Muscle of back (tissue), 10 donors: ENCODE measurements around the gene DCPS. TPM values are rescaled to one million over a fixed set of nuclear protein-coding genes. Genes with fewer than 3 reads are reported as not detected.

ENCODE experiments used
- polyA plus RNA-seq, 10 donors: library from polyadenylated mRNA; unstranded; fragments of 120-200 nt; gene quantifications; one replicate each; pipeline ENCODE4 v1.2.1, GENCODE V29; 2013; ENCODE audit not compliant: insufficient read length in 10 of 10

DCPS gene
- polyA plus RNA-seq, 10 donors, result 14.6 to 21.0 (median 19.9) TPM

Other genes starting within 250 kb of the DCPS start
- 10 to 100 TPM; 25.7 to 60.2 (median 30.5) TPM for gene CDON, start 241.2 kb upstream of the DCPS start, polyA plus RNA-seq
- gene RPUSD4, start 92.4 kb upstream of the DCPS start, polyA plus RNA-seq, result 10 to 100 TPM; 33.2 to 52.5 (median 42.6) TPM
- 10 to 100 TPM; 20.8 to 25.3 (median 22.6) TPM for gene FAM118B, start 92.3 kb upstream of the DCPS start, polyA plus RNA-seq
- 10 to 100 TPM; 56.9 to 68.9 (median 62.9) TPM for gene SRPRA, start 35.2 kb upstream of the DCPS start, polyA plus RNA-seq
- gene FOXRED1, start 34.9 kb upstream of the DCPS start, polyA plus RNA-seq, result 10 to 100 TPM; 14.4 to 38.2 (median 24.8) TPM
- 10 to 100 TPM in 2 of 10 donors, 1 to 10 TPM in 8; 6.4 to 10.6 (median 8.9) TPM for gene TIRAP, start 21.0 kb upstream of the DCPS start, polyA plus RNA-seq
- gene ST3GAL4, start 51.6 kb downstream of the DCPS start, polyA plus RNA-seq, result 10 to 100 TPM; 22.7 to 35.4 (median 26.7) TPM